Endothelial cell of umbilical vein (primary cell): ENCODE measurements around the gene GPR173. TPM values are rescaled to one million over a fixed set of nuclear protein-coding genes. Genes with fewer than 3 reads are reported as not detected.

ENCODE experiments used
- BruUV-seq: library from RNA; stranded (reverse); fragments of 400-500 nt; replicated peaks from 2 replicates; lab custom pipeline; 2021; lab: Mats Ljungman, UMichigan
- CTCF ChIA-PET: fragments of 300-600, 350-600 bp; sonication (Branson Sonifier 250); formaldehyde crosslinking; loops from one replicate; lab custom pipeline; 2021; ENCODE audit warnings: antibody characterized with exemption, inconsistent platforms; lab: Charles Lee
- POLR2A ChIA-PET: fragments of 300-600, 350-600 bp; sonication (Branson Sonifier 250); formaldehyde crosslinking; loops from one replicate; lab custom pipeline; 2021; ENCODE audit warnings: antibody characterized with exemption, inconsistent platforms; lab: Charles Lee
- DNase-seq: peaks from one replicate; pipeline ENCODE4 v3.0.0-alpha.2; 2011; ENCODE audit warnings: low read depth, low spot score
- FAIRE-seq: peaks from 2 replicates; lab custom pipeline; 2011; peaks lifted over from hg19 to GRCh38; lab: Jason Lieb, UNC
- H2AFZ ChIP-seq: 2 replicates; pipeline ENCODE4 v1.6.0; 2012; ENCODE audit warnings: low read depth, low read length, control low read depth, inconsistent platforms
- H3K27ac ChIP-seq: 2 replicates; pipeline ENCODE4 v1.5.1; 2011; ENCODE audit warnings: low read depth, mild to moderate bottlenecking, control low read depth, low read length, moderate library complexity; ENCODE audit not compliant: insufficient read depth
- H3K27me3 ChIP-seq, 2 experiments: 2 replicates each; pipeline versions ENCODE4 v1.6.0 to v1.6.1; 2011; ENCODE audit warnings: low read length in 2 of 2, mixed read lengths in 1 of 2; ENCODE audit not compliant: control insufficient read depth in 2 of 2, insufficient read depth in 2 of 2
- H3K36me3 ChIP-seq, 2 experiments: 2 replicates in 1 of 2; 3 replicates in 1 of 2; pipeline ENCODE4 v1.5.1; 2011; ENCODE audit warnings: low read length in 2 of 2, mild to moderate bottlenecking in 1 of 2, moderate library complexity in 1 of 2; ENCODE audit not compliant: control insufficient read depth in 2 of 2, insufficient read depth in 2 of 2; ENCODE audit errors: extremely low read depth in 1 of 2
- H3K4me1 ChIP-seq: 3 replicates; pipeline ENCODE4 v1.5.1; 2011; ENCODE audit warnings: mild to moderate bottlenecking, low read length; ENCODE audit not compliant: control insufficient read depth, insufficient read depth; ENCODE audit errors: extremely low read depth
- H3K4me2 ChIP-seq: 2 replicates; pipeline ENCODE4 v1.6.1; 2011; ENCODE audit warnings: low read length, control low read depth, mixed read lengths; ENCODE audit not compliant: insufficient read depth
- H3K4me3 ChIP-seq, 3 experiments: fragments of 200-600 bp in 1 of 3; sonication (generic), shearing (Covaris generic) in 1 of 3; replicated peaks in 1 of 3; 2 replicates each; pipeline ENCODE4 v1.5.1; 2011 to 2016; ENCODE audit warnings: control low read depth in 3 of 3, low read length in 3 of 3, mild to moderate bottlenecking in 2 of 3, inconsistent platforms in 1 of 3, low read depth in 1 of 3, moderate library complexity in 1 of 3; ENCODE audit not compliant: insufficient read depth in 1 of 3
- H3K79me2 ChIP-seq: 2 replicates; pipeline ENCODE4 v1.6.0; 2012; ENCODE audit warnings: low read length, inconsistent platforms; ENCODE audit not compliant: control insufficient read depth, insufficient read depth
- H3K9ac ChIP-seq: replicated peaks from 2 replicates; pipeline ENCODE3; 2011; ENCODE audit warnings: low read length, control low read depth; ENCODE audit not compliant: insufficient read depth; ENCODE audit errors: extremely low read depth
- H3K9me1 ChIP-seq: replicated peaks from 3 replicates; pipeline ENCODE4 v1.6.0; 2011; ENCODE audit warnings: mild to moderate bottlenecking, low read length; ENCODE audit not compliant: control insufficient read depth, insufficient read depth; ENCODE audit errors: extremely low read depth
- H3K9me3 ChIP-seq: replicated peaks from 2 replicates; pipeline ENCODE4 v1.5.1; 2012; ENCODE audit warnings: low read length, inconsistent platforms; ENCODE audit not compliant: control insufficient read depth, insufficient read depth
- H4K20me1 ChIP-seq: replicated peaks from 2 replicates; pipeline ENCODE3; 2011; ENCODE audit warnings: mild to moderate bottlenecking, low read length; ENCODE audit not compliant: control insufficient read depth, insufficient read depth; ENCODE audit errors: extremely low read depth
- CTCF ChIP-seq, 2 donors: IDR thresholded peaks; 1 replicate in 1 of 2; 2 replicates in 1 of 2; pipeline ENCODE4 v1.5.1; 2011; ENCODE audit warnings: low read length in 2 of 2, mild to moderate bottlenecking in 2 of 2, moderate library complexity in 2 of 2, control low read depth in 1 of 2, inconsistent platforms in 1 of 2, low read depth in 1 of 2; ENCODE audit not compliant: insufficient read depth in 1 of 2; ENCODE audit errors: extremely low read depth in 1 of 2
- EZH2 ChIP-seq: IDR thresholded peaks from 2 replicates; pipeline ENCODE4 v1.6.1; 2012; ENCODE audit warnings: borderline replicate concordance, low read depth, mild to moderate bottlenecking, moderate library complexity, low read length, inconsistent platforms; ENCODE audit not compliant: severe bottlenecking
- FOS ChIP-seq: IDR thresholded peaks from 2 replicates; pipeline ENCODE4 v1.6.1; 2011; ENCODE audit warnings: mild to moderate bottlenecking, low read length, moderate library complexity, borderline replicate concordance; ENCODE audit not compliant: insufficient read depth
- GATA2 ChIP-seq: IDR thresholded peaks from 2 replicates; pipeline ENCODE4 v1.7.0; 2011; ENCODE audit warnings: low read depth, mild to moderate bottlenecking, moderate library complexity, mixed read lengths, low read length; ENCODE audit not compliant: insufficient read length, insufficient read depth
- JUN ChIP-seq: IDR thresholded peaks from 2 replicates; pipeline ENCODE4 v1.6.1; 2011; ENCODE audit warnings: borderline replicate concordance, low read depth; ENCODE audit not compliant: insufficient read length, insufficient read depth
- MAX ChIP-seq: IDR thresholded peaks from 2 replicates; pipeline ENCODE4 v1.6.1; 2011; ENCODE audit not compliant: insufficient read depth, insufficient read length
- MYC ChIP-seq: IDR thresholded peaks from one replicate; pipeline ENCODE4 v1.6.1; 2011; ENCODE audit warnings: mild to moderate bottlenecking, low read depth, low read length
- POLR2A ChIP-seq: IDR thresholded peaks from 2 replicates; pipeline ENCODE4 v1.6.1; 2012; ENCODE audit warnings: low read depth, mild to moderate bottlenecking, control low read depth, low read length
- POLR2AphosphoS5 ChIP-seq: IDR thresholded peaks from 2 replicates; pipeline ENCODE4 v1.6.1; 2012; ENCODE audit warnings: low read depth, mild to moderate bottlenecking, control low read depth, low read length, moderate library complexity; ENCODE audit not compliant: insufficient read depth
- dilution Hi-C: fragments of 300-500 bp; cut with MboI; formaldehyde crosslinking; loops from one replicate; pipeline ENCODE4 v1.15.0; 2019; ENCODE audit warnings: low sequenced_read_pairs; ENCODE audit not compliant: extremely low pct_ligation_motif_present
- intact Hi-C: fragments of 100-400 bp; cut with micrococcal nuclease; formaldehyde crosslinking; loops from one replicate; pipeline ENCODE4 v1.10.0; 2022
- polyA plus RNA-seq, 4 experiments: library from polyadenylated mRNA; depleted of rRNA in 3 of 4; stranded (reverse) in 3 of 4; unstranded in 1 of 4; fragments of >200 nt; gene quantifications; 2 replicates each; pipeline versions ENCODE4 v1.2.1 to v1.2.3, GENCODE V29; 2011 to 2012; ENCODE audit warnings: missing spikeins in 1 of 4
- total RNA-seq: library from RNA; stranded (reverse); gene quantifications from 2 replicates; pipeline ENCODE4 v1.2.3, GENCODE V29; 2021

The GPR173 gene
- total and polyA plus RNA-seq, 2 donors (not counting 3 experiments of a cell fraction or from before 2014, with no cell fraction given): 9.2 to 11.3 TPM

GRCh38 chrX:53084043-53084570 is 35.5 kb downstream of the GPR173 start:
- TSS peak; percentile 14 for BruUV-seq
- Histone ChIP-seq H3K27me3 (no peaks in the 10 kb centered on the region), H3K79me2 (peaks cover 10% of the 10 kb centered on the region), H4K20me1 (no peaks in the 10 kb centered on the region), H3K4me3 (no peak overlapping the region), H3K27ac (no peak overlapping the region), H3K9me3 (no peaks in the 10 kb centered on the region), H3K4me2 (no peak overlapping the region), H2AFZ (no peak overlapping the region), H3K4me1 (peaks cover 8% of the 10 kb centered on the region), H3K36me3 (peaks cover 0 to 13% of the 10 kb centered on the region in 2 experiments), H3K9ac (no peak overlapping the region), H3K9me1 (no peaks in the 10 kb centered on the region)
- TF ChIP-seq CTCF (IDR thresholded peaks at IDR 0.05; ENCODE audit: extremely low read depth in 1 of 2, insufficient read depth in 1 of 2, low read depth in 1 of 2, low read length in 2 of 2): no peak
- TF ChIP-seq MYC: no peak
- no peak for TF ChIP-seq GATA2
- TF ChIP-seq POLR2AphosphoS5: no peak
- TF ChIP-seq EZH2: no peak
- TF ChIP-seq MAX: no peak
- no peak for TF ChIP-seq POLR2A
- TF ChIP-seq JUN: no peak
- no peak for TF ChIP-seq FOS
- DNase-seq (no peak), FAIRE-seq (peak; percentile 18)
- intact Hi-C loops: no loop called here
- ChIA-PET CTCF (no interaction called here), POLR2A (no interaction called here)
- dilution Hi-C loops: no loop called here
